Neural progenitor cell (in vitro differentiated cells): ENCODE measurements around the gene RAP2B.

Experiments used
- EZH2 ChIP-seq: fragments of 200-600 bp; sonication (generic); IDR thresholded peaks from 2 replicates; pipeline ENCODE4 v1.6.1; 2017; ENCODE audit warnings: antibody characterized with exemption, mild to moderate bottlenecking, moderate library complexity
- EZH2phosphoT487 ChIP-seq: fragments of 200-600 bp; sonication (generic); IDR thresholded peaks from 2 replicates; pipeline ENCODE4 v1.6.1; 2017; ENCODE audit warnings: antibody characterized with exemption
- TF ChIP-seq, protein P1 (sequence below): fragments of 200-600 bp; sonication (generic); IDR thresholded peaks from 2 replicates; pipeline ENCODE4 v1.5.1; 2017; ENCODE audit warnings: antibody characterized with exemption, mild to moderate bottlenecking

DNA sequence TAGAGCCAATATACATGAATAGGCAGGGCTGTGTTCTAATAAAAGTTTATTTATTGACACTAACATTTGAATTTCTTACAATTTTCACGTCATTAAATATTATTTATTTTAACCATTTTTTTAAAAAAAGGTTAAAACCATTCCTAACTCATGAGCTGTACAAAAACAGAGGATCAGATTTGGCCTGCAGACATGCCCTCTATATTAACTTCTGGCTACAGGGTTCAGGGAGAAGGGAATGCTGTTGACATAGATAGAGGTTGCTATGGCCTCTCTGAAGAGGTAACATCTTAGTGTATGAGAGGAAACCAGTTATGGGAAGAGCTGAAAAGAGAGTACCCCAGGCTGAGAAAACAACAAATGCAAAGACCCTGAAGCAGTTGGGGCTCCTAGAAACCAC lies 19.1 kb upstream of the RAP2B start:
- TF ChIP-seq, protein P1, sequence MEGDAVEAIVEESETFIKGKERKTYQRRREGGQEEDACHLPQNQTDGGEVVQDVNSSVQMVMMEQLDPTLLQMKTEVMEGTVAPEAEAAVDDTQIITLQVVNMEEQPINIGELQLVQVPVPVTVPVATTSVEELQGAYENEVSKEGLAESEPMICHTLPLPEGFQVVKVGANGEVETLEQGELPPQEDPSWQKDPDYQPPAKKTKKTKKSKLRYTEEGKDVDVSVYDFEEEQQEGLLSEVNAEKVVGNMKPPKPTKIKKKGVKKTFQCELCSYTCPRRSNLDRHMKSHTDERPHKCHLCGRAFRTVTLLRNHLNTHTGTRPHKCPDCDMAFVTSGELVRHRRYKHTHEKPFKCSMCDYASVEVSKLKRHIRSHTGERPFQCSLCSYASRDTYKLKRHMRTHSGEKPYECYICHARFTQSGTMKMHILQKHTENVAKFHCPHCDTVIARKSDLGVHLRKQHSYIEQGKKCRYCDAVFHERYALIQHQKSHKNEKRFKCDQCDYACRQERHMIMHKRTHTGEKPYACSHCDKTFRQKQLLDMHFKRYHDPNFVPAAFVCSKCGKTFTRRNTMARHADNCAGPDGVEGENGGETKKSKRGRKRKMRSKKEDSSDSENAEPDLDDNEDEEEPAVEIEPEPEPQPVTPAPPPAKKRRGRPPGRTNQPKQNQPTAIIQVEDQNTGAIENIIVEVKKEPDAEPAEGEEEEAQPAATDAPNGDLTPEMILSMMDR: no peak
- TF ChIP-seq EZH2 (no peak), EZH2phosphoT487 (no peak)
